GM19023 (cell line): ENCODE data around the gene KBTBD2.
A peak's percentile ranks its signal among the peaks of the same experiment; 100 is the strongest.
"Not testable (repeated sequence)": the region's sequence is repeated elsewhere in the genome, so short reads cannot be mapped to it uniquely, and the experiment has no call there.

Experiments
- ATAC-seq: cut with Tn5 transposase; IDR thresholded peaks from one replicate; pipeline ENCODE4 v1.9.1; 2021; ENCODE audit warnings: mild to moderate bottlenecking, moderate library complexity; ENCODE audit not compliant: unreplicated experiment

Gene KBTBD2

GRCh38 chr7:32891043-32891799 is at the start of gene KBTBD2:
Gene KBTBD2, minus strand, starts transcription at chr7:32891760. Its CDS starts 12,156 bp downstream, at chr7:32879604.
- peak; percentile 64 for ATAC-seq

GRCh38 chr7:32941181-32941580 is 49.6 kb upstream of the KBTBD2 start:
- ATAC-seq = no peak

GRCh38 chr7:32937344-32938174 is 46.0 kb upstream of the KBTBD2 start:
- ATAC-seq = no peak

- no peak for ATAC-seq
Observed at GRCh38 chr7:32936689-32937088, 45.1 kb upstream of the KBTBD2 start.

GRCh38 chr7:32935558-32935957 is 44.0 kb upstream of the KBTBD2 start:
- ATAC-seq = no peak

- no peak for ATAC-seq
Observed at GRCh38 chr7:32930378-32930777, 38.8 kb upstream of the KBTBD2 start.

GRCh38 chr7:32929430-32930143 is 38.0 kb upstream of the KBTBD2 start:
- ATAC-seq = no peak

GRCh38 chr7:32928785-32929298 is 37.3 kb upstream of the KBTBD2 start:
- ATAC-seq = no peak

- ATAC-seq = no peak
Observed at GRCh38 chr7:32921896-32922295, 30.3 kb upstream of the KBTBD2 start.

GRCh38 chr7:32916994-32917393 is 25.4 kb upstream of the KBTBD2 start:
- not testable (repeated sequence) for ATAC-seq

- no peak for ATAC-seq
Observed at GRCh38 chr7:32916006-32916405, 24.4 kb upstream of the KBTBD2 start.

- no peak for ATAC-seq
Observed at GRCh38 chr7:32915041-32915536, 23.5 kb upstream of the KBTBD2 start.

- no peak for ATAC-seq
Observed at GRCh38 chr7:32914184-32914583, 22.6 kb upstream of the KBTBD2 start.

- no peak for ATAC-seq
Observed at GRCh38 chr7:32910195-32910594, 18.6 kb upstream of the KBTBD2 start.

GRCh38 chr7:32905175-32905662 is 13.7 kb upstream of the KBTBD2 start:
- ATAC-seq = no peak

- ATAC-seq = no peak
Observed at GRCh38 chr7:32901629-32902028, 10.1 kb upstream of the KBTBD2 start.

GRCh38 chr7:32900433-32900995 is 9.0 kb upstream of the KBTBD2 start:
- ATAC-seq = no peak

GRCh38 chr7:32897376-32897775 is 5.8 kb upstream of the KBTBD2 start:
- not testable (repeated sequence) for ATAC-seq

- no peak for ATAC-seq
Observed at GRCh38 chr7:32896564-32897347, 5.2 kb upstream of the KBTBD2 start.

- ATAC-seq = no peak
Observed at GRCh38 chr7:32894171-32894570, 2.6 kb upstream of the KBTBD2 start.
